H1 (cell line): ENCODE data around the gene CHRNA4. TPM values are rescaled to one million over a fixed set of nuclear protein-coding genes. Genes with fewer than 3 reads are reported as not detected.

Source experiments
- CTCF ChIA-PET: fragments of 300-600 bp; sonication (Branson Sonifier 250); formaldehyde crosslinking; loops from one replicate; lab custom pipeline; 2021; ENCODE audit not compliant: partially characterized antibody; lab: Charles Lee
- POLR2A ChIA-PET: fragments of 300-600 bp; sonication (Branson Sonifier 250); formaldehyde crosslinking; loops from one replicate; lab custom pipeline; 2021; ENCODE audit warnings: inconsistent platforms; ENCODE audit not compliant: partially characterized antibody; lab: Charles Lee
- DNase-seq, 2 experiments: peaks; one replicate each; pipeline versions ENCODE4 v3.0.0 to v3.0.0-alpha.2; 2010 to 2022; ENCODE audit warnings: low spot score in 2 of 2, low read depth in 1 of 2, mixed read lengths in 1 of 2
- FAIRE-seq: peaks from 2 replicates; lab custom pipeline; 2011; peaks lifted over from hg19 to GRCh38; lab: Jason Lieb, UNC
- H2AFZ ChIP-seq: 2 replicates; pipeline ENCODE4 v1.8.1; 2012; ENCODE audit warnings: low read length, inconsistent platforms
- H2AK5ac ChIP-seq: 2 replicates; pipeline ENCODE4 v1.6.1; 2013; ENCODE audit warnings: low read depth, low read length
- H2BK120ac ChIP-seq: replicated peaks from 2 replicates; pipeline ENCODE3; 2013; ENCODE audit warnings: low read depth, low read length, inconsistent platforms
- H2BK12ac ChIP-seq: 2 replicates; pipeline ENCODE4 v1.6.1; 2013; ENCODE audit warnings: low read depth, low read length
- H2BK15ac ChIP-seq: 2 replicates; pipeline ENCODE4 v1.6.1; 2013; ENCODE audit warnings: low read length
- H2BK20ac ChIP-seq: 2 replicates; pipeline ENCODE4 v1.6.1; 2013; ENCODE audit warnings: low read length
- H2BK5ac ChIP-seq: 2 replicates; pipeline ENCODE4 v1.6.1; 2013; ENCODE audit warnings: low read depth, low read length
- H3K14ac ChIP-seq: 2 replicates; pipeline ENCODE4 v1.6.1; 2013; ENCODE audit warnings: inconsistent platforms; ENCODE audit not compliant: insufficient read length
- H3K18ac ChIP-seq: 2 replicates; pipeline ENCODE4 v1.6.1; 2013; ENCODE audit warnings: low read length; ENCODE audit errors: extremely low read depth
- H3K23ac ChIP-seq: 2 replicates; pipeline ENCODE4 v1.6.1; 2013; ENCODE audit warnings: inconsistent platforms; ENCODE audit not compliant: insufficient read length
- H3K23me2 ChIP-seq: 2 replicates; pipeline ENCODE4 v1.6.1; 2013; ENCODE audit warnings: low read depth, low read length
- H3K27ac ChIP-seq: 2 replicates; pipeline ENCODE4 v1.6.1; 2011; ENCODE audit warnings: low read depth, low read length, inconsistent platforms
- H3K27me3 ChIP-seq, 4 experiments: replicated peaks in 1 of 4; 1 replicate in 1 of 4; 2 replicates in 3 of 4; pipeline versions ENCODE4 v1.6.1 to v1.8.1; 2011 to 2013; ENCODE audit warnings: low read length in 3 of 4, mild to moderate bottlenecking in 3 of 4, inconsistent platforms in 2 of 4, mixed read lengths in 2 of 4, moderate library complexity in 1 of 4; ENCODE audit not compliant: control insufficient read depth in 3 of 4, insufficient read depth in 3 of 4; ENCODE audit errors: extremely low read depth in 1 of 4
- H3K36me3 ChIP-seq, 4 experiments: 2 replicates each; pipeline versions ENCODE4 v1.6.1 to v1.8.1; 2011 to 2013; ENCODE audit warnings: mild to moderate bottlenecking in 4 of 4, low read length in 3 of 4, moderate library complexity in 2 of 4, control low read depth in 1 of 4, inconsistent platforms in 1 of 4; ENCODE audit not compliant: insufficient read depth in 4 of 4, control insufficient read depth in 2 of 4
- H3K4ac ChIP-seq: replicated peaks from 2 replicates; pipeline ENCODE3; 2013; ENCODE audit warnings: low read length, low read depth, mixed read lengths, inconsistent platforms; ENCODE audit not compliant: insufficient read length
- H3K4me1 ChIP-seq, 4 experiments: replicated peaks in 1 of 4; 1 replicate in 1 of 4; 2 replicates in 3 of 4; pipeline versions ENCODE4 v1.6.1 to v1.8.1; 2011 to 2013; ENCODE audit warnings: low read length in 3 of 4, inconsistent platforms in 2 of 4, mixed read lengths in 1 of 4; ENCODE audit not compliant: insufficient read depth in 4 of 4, control insufficient read depth in 3 of 4
- H3K4me2 ChIP-seq, 2 experiments: 2 replicates each; pipeline versions ENCODE4 v1.6.1 to v1.8.1; 2011 to 2013; ENCODE audit warnings: low read depth in 2 of 2, low read length in 2 of 2, control low read depth in 1 of 2, inconsistent platforms in 1 of 2, mild to moderate bottlenecking in 1 of 2; ENCODE audit not compliant: insufficient read depth in 1 of 2
- H3K4me3 ChIP-seq, 4 experiments: fragments of 200-600, 300-600 bp in 1 of 4; sonication (generic), shearing (Covaris generic), sonication (Bioruptor Twin) in 1 of 4; 2 replicates each; pipeline versions ENCODE4 v1.5.1 to v1.8.1; 2011 to 2016; ENCODE audit warnings: low read length in 4 of 4, low read depth in 3 of 4, control low read depth in 2 of 4, inconsistent platforms in 2 of 4, mild to moderate bottlenecking in 2 of 4, mixed read lengths in 1 of 4, moderate library complexity in 1 of 4; ENCODE audit not compliant: insufficient read depth in 2 of 4; ENCODE audit errors: extremely low read depth in 1 of 4
- H3K56ac ChIP-seq: replicated peaks from 2 replicates; pipeline ENCODE3; 2013; ENCODE audit warnings: low read depth, mild to moderate bottlenecking, mixed read lengths, low read length, inconsistent platforms; ENCODE audit not compliant: insufficient read length
- H3K79me1 ChIP-seq: 2 replicates; pipeline ENCODE4 v1.6.1; 2013; ENCODE audit warnings: low read depth, low read length, control low read depth
- H3K79me2 ChIP-seq, 2 experiments: 2 replicates each; pipeline versions ENCODE4 v1.6.1 to v1.8.1; 2012 to 2013; ENCODE audit warnings: low read length in 2 of 2, mild to moderate bottlenecking in 2 of 2, inconsistent platforms in 1 of 2; ENCODE audit not compliant: insufficient read depth in 2 of 2, control insufficient read depth in 1 of 2
- H3K9ac ChIP-seq, 4 experiments: replicated peaks in 1 of 4; 1 replicate in 1 of 4; 2 replicates in 3 of 4; pipeline versions ENCODE4 v1.6.1 to v1.8.1; 2011 to 2013; ENCODE audit warnings: low read depth in 3 of 4, low read length in 3 of 4, control low read depth in 2 of 4, mild to moderate bottlenecking in 2 of 4, moderate library complexity in 2 of 4, inconsistent platforms in 1 of 4; ENCODE audit errors: extremely low read depth in 1 of 4
- H3K9me3 ChIP-seq, 2 experiments: 2 replicates each; pipeline versions ENCODE4 v1.6.1 to v1.8.1; 2012 to 2013; ENCODE audit warnings: mild to moderate bottlenecking in 2 of 2, moderate library complexity in 2 of 2, control low read depth in 1 of 2, inconsistent platforms in 1 of 2, low read depth in 1 of 2, low read length in 1 of 2, mixed read lengths in 1 of 2; ENCODE audit not compliant: insufficient read depth in 2 of 2
- H4K20me1 ChIP-seq, 2 experiments: replicated peaks in 1 of 2; 2 replicates each; pipeline versions ENCODE3 to v1.8.1; 2011 to 2013; ENCODE audit warnings: inconsistent platforms in 2 of 2, low read length in 2 of 2, mild to moderate bottlenecking in 1 of 2; ENCODE audit not compliant: insufficient read depth in 2 of 2, control insufficient read depth in 1 of 2
- H4K5ac ChIP-seq: 2 replicates; pipeline ENCODE4 v1.6.1; 2013; ENCODE audit warnings: low read length, low read depth, mixed read lengths, inconsistent platforms; ENCODE audit not compliant: insufficient read length
- H4K8ac ChIP-seq: 2 replicates; pipeline ENCODE4 v1.8.0; 2013; ENCODE audit warnings: mild to moderate bottlenecking, moderate library complexity, low read length, inconsistent platforms; ENCODE audit not compliant: insufficient read depth; ENCODE audit errors: extremely low read depth
- H4K91ac ChIP-seq: replicated peaks from 2 replicates; pipeline ENCODE3; 2013; ENCODE audit warnings: low read length, mixed read lengths, inconsistent platforms; ENCODE audit not compliant: insufficient read length
- ASH2L ChIP-seq: fragments of 200-600, 300-600 bp; sonication (generic); IDR thresholded peaks from one replicate; pipeline ENCODE4 v1.7.1; 2017; ENCODE audit warnings: low read length
- BCL11A ChIP-seq, 2 experiments: IDR thresholded peaks; one replicate each; pipeline ENCODE4 v1.6.1; 2011; ENCODE audit warnings: low read depth in 2 of 2, low read length in 2 of 2, mild to moderate bottlenecking in 2 of 2
- CEBPB ChIP-seq: IDR thresholded peaks from 2 replicates; pipeline ENCODE4 v1.6.1; 2012; ENCODE audit warnings: low read depth, low read length
- E2F6 ChIP-seq: IDR thresholded peaks from 2 replicates; pipeline ENCODE4 v1.6.1; 2012; ENCODE audit warnings: inconsistent platforms
- EZH2 ChIP-seq: fragments of 200-600 bp; sonication (generic); IDR thresholded peaks from 2 replicates; pipeline ENCODE4 v1.7.1; 2012; ENCODE audit warnings: low read depth, mild to moderate bottlenecking, moderate library complexity, low read length, inconsistent platforms; ENCODE audit not compliant: severe bottlenecking
- FOSL1 ChIP-seq: IDR thresholded peaks from 2 replicates; pipeline ENCODE4 v1.6.1; 2011; ENCODE audit warnings: mild to moderate bottlenecking, low read depth, low read length, moderate library complexity; ENCODE audit not compliant: insufficient read depth
- GABPA ChIP-seq: IDR thresholded peaks from 2 replicates; pipeline ENCODE4 v1.6.1; 2011; ENCODE audit warnings: mild to moderate bottlenecking, low read length, moderate library complexity, borderline replicate concordance; ENCODE audit not compliant: insufficient read depth
- POLR2A ChIP-seq, 2 experiments: IDR thresholded peaks; 1 replicate in 1 of 2; 2 replicates in 1 of 2; pipeline ENCODE4 v1.6.1; 2011; ENCODE audit warnings: low read depth in 2 of 2, low read length in 2 of 2, mild to moderate bottlenecking in 2 of 2; ENCODE audit errors: control extremely low read depth in 1 of 2
- USF2 ChIP-seq: IDR thresholded peaks from 2 replicates; pipeline ENCODE4 v1.6.1; 2011; ENCODE audit warnings: low read length, improper control_type of control experiment
- YY1 ChIP-seq: IDR thresholded peaks from 2 replicates; pipeline ENCODE4 v1.6.1; 2011; ENCODE audit warnings: low read depth, mild to moderate bottlenecking, low read length
- WGBS, 2 experiments: shearing (Covaris generic) in 1 of 2; methylation state at CpG; one replicate each; pipeline versions ENCODE4 v1.1.6 to v1.1.7; 2013 to 2015; ENCODE audit warnings: low lambda C conversion rate in 2 of 2, mixed read lengths in 2 of 2, inconsistent platforms in 1 of 2, low coverage in 1 of 2, missing lambda C conversion rate in 1 of 2; ENCODE audit not compliant: insufficient replicate concordance in 2 of 2, insufficient coverage in 1 of 2, insufficient read length in 1 of 2; ENCODE audit errors: extremely low coverage in 1 of 2, missing lambda C conversion rate in 1 of 2; 5-methylcytosine and 5-hydroxymethylcytosine counted together
- polyA plus RNA-seq, 7 experiments: library from polyadenylated mRNA; depleted of rRNA in 3 of 7; stranded (reverse) in 5 of 7; unstranded in 2 of 7; fragments of >200 nt in 5 of 7; fragments of 200-250 nt in 2 of 7; gene quantifications; 1 replicate in 5 of 7; 2 replicates in 1 of 7; 4 replicates in 1 of 7; pipeline versions ENCODE4 v1.2.1 to v1.2.3, GENCODE V29; 2011 to 2013; ENCODE audit warnings: missing spikeins in 2 of 7, mixed read lengths in 2 of 7
- total RNA-seq: library from RNA; stranded (reverse); fragmentation: NEBNext Ultra II Directional; extraction: Animal tissue kit (Norgen Biotek cat#: 25700); gene quantifications from 2 replicates; pipeline ENCODE4 v1.2.1, GENCODE V29; 2021

Gene CHRNA4
- total and polyA plus RNA-seq, 2 of the 8 experiments (the other 6 are each of a cell fraction or from before 2014, with no cell fraction given) = 4.3 to 5.7 TPM

- Histone ChIP-seq H3K4me3 (peak overlapping the region in 2 of 4 experiments; percentile 24 to 52; a peak in 3 of 8 replicates), H3K4ac (peak overlapping the region; percentile 99), H2AFZ (no peak overlapping the region), H3K23me2 (peaks cover 4% of the 10 kb centered on the region; the same call in 1 of the 2 replicates), H2BK120ac (peak overlapping the region; percentile 72)
- 46% methylated on average over 12 of the region's 23 CpGs; no CpG with 5 or more reads in 1 of the 2 experiments for WGBS, 2 experiments
- TF ChIP-seq GABPA = peak; percentile 73; the same call in 1 of the 2 replicates
- TF ChIP-seq ASH2L = no peak
- no peak for TF ChIP-seq BCL11A (IDR thresholded peaks at IDR 0.05; ENCODE audit: low read depth in 2 of 2, low read length in 2 of 2)
- TF ChIP-seq POLR2A (IDR thresholded peaks at IDR 0.05; ENCODE audit: control extremely low read depth in 1 of 2, low read depth in 2 of 2, low read length in 2 of 2) = peak in 1 of 2 experiments; percentile 49; a peak in 1 of 3 replicates
- no peak for TF ChIP-seq YY1
- no peak for TF ChIP-seq CEBPB
- no peak for TF ChIP-seq EZH2
- peak; percentile 29; the same call in 1 of the 2 replicates for TF ChIP-seq E2F6
- TF ChIP-seq USF2 = no peak
- no peak for TF ChIP-seq FOSL1
- TF ChIP-seq, all 59 proteins: peak for 3
- Histone ChIP-seq H3K36me3 (no peaks in the 10 kb centered on the region), H3K56ac (peak overlapping the region; percentile 77), H2BK5ac (peak overlapping the region; percentile 80; the same call in 1 of the 2 replicates), H2BK15ac (peak overlapping the region; percentile 82; the same call in 1 of the 2 replicates), H3K27me3 (no peaks in the 10 kb centered on the region), H2AK5ac (no peak overlapping the region; the same call in 1 of the 2 replicates), H3K4me2 (peak overlapping the region; percentile 61 to 64), H3K4me1 (peaks cover 0 to 10% (median 7%) of the 10 kb centered on the region in 4 experiments; a peak in 4 of 7 replicates), H2BK20ac (peak overlapping the region; percentile 34; the same call in 1 of the 2 replicates), H4K5ac (peak overlapping the region; percentile 95), H4K91ac (peak overlapping the region; percentile 96), H3K18ac (peak overlapping the region; percentile 93), H3K27ac (no peak overlapping the region; the same call in 1 of the 2 replicates), H3K79me1 (no peaks in the 10 kb centered on the region), H3K23ac (no peak overlapping the region), H3K79me2 (no peaks in the 10 kb centered on the region), H3K9ac (no peak overlapping the region; a peak in 2 of 7 replicates), H2BK12ac (peak overlapping the region; percentile 39; the same call in 1 of the 2 replicates), H3K9me3 (no peaks in the 10 kb centered on the region), H3K14ac (no peak overlapping the region), H4K20me1 (no peaks in the 10 kb centered on the region), H4K8ac (peak overlapping the region; percentile 91)
- FAIRE-seq (no peak), DNase-seq (no peak)
- ChIA-PET POLR2A (interaction anchor here (1.0 to 1.1 kb wide), 2 partner anchors 9 to 118 kb away, joined by 3 read pairs; no protein-coding TSS in a partner anchor), CTCF (interaction anchor here (0.7 to 2.5 kb wide), 7 partner anchors 12 to 100 kb away, joined by 3 to 15 read pairs (median 3); no protein-coding TSS in a partner anchor)
Observed at GRCh38 chr20:63409834-63410435, 48.8 kb upstream of the CHRNA4 start.
